GM21423 (cell line): Measurements from ENCODE around the gene POLR3K.
A peak's percentile ranks its signal among the peaks of the same experiment; 100 is the strongest.

ENCODE experiments used
- ATAC-seq: cut with Tn5 transposase; IDR thresholded peaks from one replicate; pipeline ENCODE4 v1.9.1; 2021; ENCODE audit warnings: mild to moderate bottlenecking, moderate library complexity; ENCODE audit not compliant: unreplicated experiment

POLR3K gene

DNA sequence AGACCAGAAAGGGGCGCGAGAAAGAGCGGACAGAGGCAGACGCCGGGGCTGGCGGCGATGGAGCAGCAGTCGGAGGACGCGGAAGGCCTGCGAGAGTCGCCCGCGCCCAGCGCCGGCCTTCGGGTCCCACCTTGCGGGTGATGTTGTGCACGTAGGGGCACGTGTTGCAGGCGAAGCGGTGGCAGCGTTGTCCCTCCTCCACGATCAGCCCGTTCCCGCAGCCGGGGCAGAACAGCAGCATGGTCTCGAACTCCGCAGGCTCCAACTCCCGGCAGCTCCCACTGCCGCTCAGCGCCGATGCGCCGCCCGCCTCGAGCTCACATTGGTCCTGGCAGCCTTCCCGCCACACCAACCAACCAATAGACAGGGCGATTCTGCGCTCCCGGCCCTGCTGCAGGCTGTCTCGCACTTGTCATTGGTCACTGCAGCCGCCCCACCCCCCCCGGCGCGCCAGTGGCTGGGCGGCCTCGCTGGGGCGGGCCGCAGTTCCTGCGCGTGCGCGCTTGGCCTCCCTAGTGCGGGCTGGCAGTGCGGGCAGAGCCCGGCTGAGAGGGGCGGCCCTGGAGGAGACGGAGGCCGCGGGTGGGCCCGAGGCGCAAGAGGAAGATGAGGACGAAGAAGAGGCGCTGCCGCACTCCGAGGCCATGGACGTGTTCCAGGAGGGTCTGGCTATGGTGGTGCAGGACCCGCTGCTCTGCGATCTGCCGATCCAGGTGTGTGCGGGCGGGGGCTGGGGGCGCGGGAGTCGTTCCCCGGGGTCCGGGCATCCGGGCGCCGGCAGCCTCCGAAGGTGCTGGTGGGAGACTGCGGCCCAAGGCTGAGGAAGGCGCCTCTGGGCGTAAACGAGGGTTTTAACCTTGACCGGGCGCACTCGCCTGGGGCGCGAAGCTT is at the start of gene POLR3K, which contains the start of gene SNRNP25:
Gene POLR3K, minus strand, starts transcription at position 263 of the 891 bp plus-strand sequence. Its CDS starts 22 bp downstream, at position 241.
Gene SNRNP25, plus strand, starts transcription at position 483 of the 891 bp plus-strand sequence. Its CDS starts 189 bp downstream, at position 672.
- ATAC-seq = peak; percentile 87

DNA sequence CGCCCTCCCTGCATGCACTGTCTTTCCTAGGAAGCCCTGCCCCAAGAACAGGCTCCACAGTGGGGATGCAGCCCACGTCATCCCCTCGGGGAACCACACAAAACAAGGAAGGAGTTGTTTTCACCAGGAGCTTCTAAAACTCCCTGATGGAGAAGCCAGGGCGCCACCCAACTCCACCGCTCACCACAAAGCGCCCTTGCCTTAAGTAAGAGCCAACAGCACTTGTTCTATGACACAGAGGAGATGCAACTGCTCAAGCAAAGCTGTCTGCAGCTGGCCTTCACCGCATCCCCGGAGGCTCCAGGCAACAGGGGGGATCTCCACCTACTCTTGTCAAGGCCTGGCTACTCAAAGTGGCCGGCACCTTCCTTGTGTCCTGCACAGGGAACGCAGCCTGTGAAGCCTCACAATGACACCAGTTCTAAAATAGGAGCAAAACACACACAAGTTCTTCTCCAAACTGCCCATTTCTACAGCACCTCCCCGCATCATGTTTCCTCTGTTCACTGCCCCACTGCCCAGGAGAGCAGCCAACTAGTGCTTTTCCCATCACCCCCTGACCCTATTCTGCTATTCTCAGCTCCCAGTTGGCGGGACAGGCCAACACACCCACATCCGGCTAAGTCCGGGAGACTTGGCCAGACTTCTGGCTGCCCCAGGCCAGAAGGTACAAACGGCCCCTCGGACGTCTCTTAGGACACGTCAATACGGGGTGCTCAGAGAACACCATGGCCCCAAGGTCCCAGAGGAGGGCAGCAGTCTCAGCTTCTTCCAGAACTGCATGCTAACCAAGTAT is 48.9 kb upstream of the POLR3K start:
- no peak for ATAC-seq

DNA sequence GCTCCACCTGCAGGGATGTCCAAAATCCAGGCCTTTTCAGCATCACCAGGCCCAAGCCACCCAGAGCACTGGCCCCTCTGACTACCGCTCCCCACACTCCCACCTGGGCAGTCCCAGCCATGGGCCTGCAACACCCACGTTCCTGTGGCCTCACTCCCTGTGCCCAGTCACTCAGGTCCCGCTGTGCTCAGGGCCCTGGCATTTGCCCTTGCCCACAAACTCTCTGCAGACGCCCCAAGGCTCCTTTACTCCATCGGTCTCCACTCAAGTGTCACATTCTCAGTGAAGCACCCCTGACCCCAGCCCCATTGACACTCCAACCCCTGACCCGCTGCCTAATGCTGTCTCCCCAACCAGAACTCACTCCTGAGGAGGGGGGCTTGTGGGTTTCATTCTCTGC is 48.2 kb upstream of the POLR3K start:
- ATAC-seq = no peak

DNA sequence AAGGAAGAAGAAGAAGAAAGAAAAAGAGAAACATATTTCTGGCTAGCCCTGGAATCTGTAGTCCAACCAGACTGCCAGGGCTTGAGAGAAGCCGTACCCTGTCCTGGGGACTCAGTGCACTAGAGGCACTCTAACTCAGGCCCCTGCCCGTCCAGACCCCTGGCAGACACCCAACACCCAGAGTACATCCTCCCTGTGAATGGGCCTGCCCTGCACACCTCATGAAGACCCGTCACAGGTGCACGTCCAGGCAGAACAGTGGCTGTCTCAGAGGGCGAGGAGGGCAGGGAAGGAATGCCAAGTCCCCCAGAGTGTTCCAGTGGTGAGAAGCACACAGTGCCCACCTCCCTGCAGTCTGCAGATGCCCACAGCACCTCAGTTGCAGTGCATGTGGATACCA is 47.6 kb upstream of the POLR3K start:
- no peak for ATAC-seq

DNA sequence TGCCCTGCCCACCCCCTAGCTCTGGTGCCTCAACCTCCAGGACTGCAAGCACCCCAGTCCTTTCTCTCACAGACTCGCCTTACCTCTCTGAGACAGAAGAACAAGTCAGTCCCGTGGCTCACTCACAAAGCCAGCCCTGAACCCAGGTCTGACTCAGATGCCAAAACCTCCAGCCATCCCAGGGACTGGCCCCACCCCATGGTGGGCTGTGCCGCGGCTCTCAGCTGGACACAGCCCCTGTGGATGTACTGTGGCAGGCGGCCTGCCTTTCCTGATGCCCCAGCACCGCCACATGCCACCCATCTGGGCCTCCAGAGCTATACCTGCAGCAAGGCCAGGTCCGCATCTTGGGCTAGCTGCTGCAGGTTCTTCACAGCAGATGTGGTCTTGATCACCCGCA is 44.4 kb upstream of the POLR3K start:
- ATAC-seq = no peak

DNA sequence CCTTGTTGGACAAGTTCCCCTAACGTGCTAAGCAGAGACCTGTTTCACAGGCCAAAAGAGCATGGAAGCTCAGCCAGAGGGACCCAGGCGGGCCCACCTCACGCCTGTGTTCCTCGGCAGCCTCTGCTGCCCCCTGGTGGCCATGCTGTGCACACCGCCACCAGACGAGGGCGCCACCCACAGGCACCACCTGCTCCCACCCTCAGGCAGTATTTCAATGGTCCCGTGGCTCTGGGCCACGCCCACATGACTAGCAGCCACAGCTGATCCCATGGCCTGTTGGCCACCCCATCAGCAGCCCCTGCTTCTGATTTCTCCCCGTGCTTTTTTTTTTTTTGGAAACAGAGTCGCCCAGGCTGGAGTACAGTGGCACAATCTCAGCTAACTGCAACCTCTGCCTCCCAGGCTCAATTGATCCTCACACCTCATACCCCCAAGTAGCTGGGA is 43.5 kb upstream of the POLR3K start:
- peak; percentile 78 for ATAC-seq

DNA sequence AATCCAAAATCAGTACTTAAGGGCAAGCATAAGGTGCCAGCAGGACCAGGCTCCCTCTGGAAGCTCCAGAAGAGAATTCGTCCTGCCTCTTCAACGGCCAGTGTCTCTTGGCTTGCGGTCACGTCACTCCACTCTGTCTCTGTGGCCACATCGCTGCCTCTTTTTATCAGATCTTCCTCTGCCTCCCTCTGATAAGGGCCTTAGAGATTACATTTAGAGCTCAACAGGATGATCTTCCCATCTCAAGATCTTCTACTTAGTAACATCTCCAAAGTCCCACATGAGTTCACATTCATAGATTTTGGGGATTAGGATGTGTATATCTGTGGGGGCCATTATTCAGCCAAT is 41.5 kb upstream of the POLR3K start:
- ATAC-seq = no peak

DNA sequence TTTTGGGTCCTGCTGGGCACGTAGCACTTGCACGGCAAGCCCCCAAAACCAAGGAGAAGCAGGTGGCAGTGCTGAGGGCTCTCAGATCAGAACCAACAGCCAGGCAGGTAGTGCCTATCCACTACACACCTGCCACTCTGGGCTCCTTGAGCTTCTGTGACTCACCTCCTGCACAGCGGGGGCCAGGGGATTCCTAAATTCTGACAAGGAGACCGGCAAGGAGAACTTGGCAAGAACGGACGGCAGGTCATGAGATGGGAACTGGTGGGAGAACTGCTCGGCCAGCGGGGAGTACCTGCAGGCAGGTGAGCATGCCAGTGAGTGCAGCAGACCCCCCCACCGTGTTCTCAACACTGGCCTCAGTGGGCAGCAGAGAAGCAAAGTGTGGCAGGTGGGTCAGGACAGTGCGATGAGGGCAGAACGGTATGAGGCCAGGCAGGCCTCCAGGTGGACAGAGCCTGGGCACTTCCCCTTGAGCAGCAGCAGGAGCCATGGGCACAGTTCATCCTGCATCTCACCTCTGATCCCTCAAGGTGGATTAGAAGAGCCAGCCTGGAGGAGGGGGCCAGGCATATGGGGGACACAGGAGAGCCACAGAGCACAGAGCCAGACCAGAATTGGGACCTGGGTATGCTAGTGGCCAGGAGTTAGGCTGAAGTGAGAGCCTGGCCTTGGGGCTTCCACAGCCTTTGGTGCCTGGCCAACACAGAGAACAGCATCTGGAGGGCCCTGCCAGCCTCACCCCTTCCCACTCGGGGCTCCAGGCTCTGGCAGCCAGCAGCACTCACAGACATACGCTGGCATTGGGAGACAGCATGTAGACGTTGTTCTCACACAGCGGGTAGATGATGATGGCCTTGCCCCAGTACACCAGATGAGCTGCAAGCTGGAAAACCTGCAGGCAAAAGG is 39.3 kb upstream of the POLR3K start:
- no peak for ATAC-seq

DNA sequence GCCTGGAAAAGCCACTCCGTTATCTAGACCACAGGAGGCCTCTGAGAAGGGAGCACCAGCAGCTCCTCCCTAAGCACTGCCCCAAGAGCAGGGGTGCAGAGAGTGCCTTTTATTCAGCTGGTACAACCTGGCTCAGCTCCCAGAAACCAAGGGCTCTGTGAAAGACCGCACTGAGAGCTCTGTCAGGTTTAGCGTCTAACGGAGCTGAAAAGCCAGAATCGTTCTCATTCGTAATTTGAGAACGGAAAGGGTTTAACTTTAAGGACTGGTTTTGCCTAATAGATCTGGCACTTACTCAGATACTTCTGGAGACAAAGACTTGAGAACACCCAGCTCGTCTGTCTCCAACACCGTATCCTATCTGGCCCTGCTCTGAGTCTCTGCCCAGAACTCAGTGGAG is 38.1 kb upstream of the POLR3K start:
- no peak for ATAC-seq

DNA sequence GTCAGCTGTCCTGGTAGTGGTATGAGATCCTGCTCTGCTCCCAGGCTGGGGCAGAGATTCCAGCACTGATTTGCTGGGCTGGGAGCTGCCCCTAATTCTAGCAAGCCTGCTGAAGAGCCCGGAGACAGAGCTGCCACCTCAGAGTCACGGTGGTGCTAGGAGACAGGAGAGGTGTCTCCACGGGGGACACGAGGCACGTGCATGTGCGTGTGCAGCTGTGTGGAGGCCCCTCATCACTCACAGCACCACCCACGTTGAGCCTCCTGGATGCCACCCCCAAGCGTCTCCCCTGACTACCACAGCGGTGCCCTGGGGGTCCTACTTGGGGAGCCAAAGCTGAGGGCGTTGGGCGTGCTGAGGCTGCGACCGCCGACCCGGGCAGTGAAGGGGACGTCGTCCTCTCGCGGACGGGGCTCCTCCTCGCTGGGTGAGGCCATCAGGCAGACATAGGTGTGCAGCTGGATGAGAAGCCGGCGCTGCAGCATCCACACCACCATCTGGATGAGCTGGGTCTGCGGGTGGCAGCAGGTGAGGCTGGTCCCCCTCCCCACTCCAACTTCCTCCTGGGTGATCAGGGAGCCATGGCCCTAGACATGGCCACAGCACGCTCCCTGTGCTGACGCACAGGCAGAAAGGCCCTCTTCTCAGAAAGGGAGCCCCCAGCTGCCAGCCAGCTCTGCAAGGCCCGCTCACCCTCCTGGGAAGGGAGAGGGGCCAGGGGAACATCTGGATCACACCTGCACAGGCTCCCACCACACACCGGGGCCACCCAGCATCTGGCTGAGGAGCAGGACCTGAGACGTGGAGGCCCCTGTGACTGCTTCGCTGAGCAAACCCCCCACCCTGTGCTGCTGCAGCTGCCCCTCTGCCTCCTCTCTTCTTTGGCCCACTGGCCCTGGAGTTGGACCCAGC is 36.2 kb upstream of the POLR3K start:
- no peak for ATAC-seq

DNA sequence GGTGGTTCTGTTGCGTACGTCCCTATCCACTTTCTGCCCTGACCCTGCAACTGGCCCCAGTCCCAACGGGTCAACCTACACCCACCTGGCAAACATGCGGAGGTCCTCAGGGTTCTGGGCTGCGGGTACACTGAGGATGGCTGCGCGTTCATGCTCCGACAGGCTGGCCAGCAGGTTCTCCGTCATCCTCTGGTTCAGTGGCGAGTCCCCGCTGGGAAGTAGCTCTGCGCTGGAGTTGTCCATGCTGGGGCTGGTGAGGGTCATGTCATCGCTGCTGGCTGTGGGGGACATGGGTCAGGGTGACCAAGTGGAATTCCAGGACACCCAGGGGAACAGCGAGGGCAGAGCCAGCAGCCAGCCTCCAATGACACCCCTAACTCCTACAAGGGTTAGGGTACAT is 35.2 kb upstream of the POLR3K start:
- ATAC-seq = no peak

DNA sequence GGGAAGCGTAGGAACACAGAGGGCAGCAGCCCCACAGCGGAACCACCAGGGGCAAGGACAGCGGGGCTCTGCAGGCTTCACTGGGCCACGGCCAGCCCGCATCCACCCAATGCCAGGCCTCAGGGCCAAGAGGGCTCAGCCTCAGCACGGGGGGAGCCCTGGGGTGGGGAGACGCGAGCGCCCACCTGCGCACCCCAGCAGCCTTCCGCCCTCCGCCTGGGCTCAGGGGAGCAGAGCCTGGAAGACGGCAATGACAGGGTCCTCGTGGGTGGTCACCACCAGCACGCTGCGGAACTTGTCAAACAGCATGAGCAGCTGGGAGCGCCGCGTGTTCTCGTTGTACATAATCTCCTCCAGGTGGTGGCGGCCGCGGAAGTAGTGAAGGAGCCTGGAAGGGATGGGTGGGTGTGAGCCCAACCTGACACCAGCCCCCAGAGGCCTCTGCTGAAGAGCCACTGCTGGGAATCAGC is 33.1 kb upstream of the POLR3K start:
- ATAC-seq = no peak

DNA sequence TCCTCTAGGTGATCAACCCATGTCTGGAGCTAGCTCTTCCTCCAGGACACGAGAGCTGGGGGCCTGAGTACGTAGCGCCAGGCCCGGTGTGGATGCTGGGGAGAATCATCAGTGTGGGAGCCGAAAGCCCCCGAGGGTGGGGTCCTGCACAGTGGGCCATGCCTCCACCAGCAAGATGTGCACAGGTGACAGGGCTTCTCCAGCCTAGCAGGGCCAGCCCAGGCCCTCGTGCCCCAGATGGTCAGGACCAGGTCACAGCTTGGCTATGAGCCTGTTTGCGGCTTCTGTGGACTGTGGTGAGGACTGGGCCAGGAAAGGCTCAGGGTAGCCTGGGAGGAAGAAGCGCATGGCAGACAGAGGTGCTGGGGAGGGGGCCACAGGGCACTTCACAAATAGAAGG is 32.5 kb upstream of the POLR3K start:
- no peak for ATAC-seq

DNA sequence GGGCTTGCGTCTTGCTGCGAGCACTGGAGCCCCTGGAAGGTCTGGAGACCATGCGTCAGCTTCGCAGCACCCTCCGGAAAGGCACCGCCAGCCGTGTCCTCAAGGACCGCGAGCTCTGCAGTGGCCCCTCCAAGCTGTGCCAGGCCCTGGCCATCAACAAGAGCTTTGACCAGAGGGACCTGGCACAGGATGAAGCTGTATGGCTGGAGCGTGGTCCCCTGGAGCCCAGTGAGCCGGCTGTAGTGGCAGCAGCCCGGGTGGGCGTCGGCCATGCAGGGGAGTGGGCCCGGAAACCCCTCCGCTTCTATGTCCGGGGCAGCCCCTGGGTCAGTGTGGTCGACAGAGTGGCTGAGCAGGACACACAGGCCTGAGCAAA is 32.0 kb upstream of the POLR3K start:
- no peak for ATAC-seq

DNA sequence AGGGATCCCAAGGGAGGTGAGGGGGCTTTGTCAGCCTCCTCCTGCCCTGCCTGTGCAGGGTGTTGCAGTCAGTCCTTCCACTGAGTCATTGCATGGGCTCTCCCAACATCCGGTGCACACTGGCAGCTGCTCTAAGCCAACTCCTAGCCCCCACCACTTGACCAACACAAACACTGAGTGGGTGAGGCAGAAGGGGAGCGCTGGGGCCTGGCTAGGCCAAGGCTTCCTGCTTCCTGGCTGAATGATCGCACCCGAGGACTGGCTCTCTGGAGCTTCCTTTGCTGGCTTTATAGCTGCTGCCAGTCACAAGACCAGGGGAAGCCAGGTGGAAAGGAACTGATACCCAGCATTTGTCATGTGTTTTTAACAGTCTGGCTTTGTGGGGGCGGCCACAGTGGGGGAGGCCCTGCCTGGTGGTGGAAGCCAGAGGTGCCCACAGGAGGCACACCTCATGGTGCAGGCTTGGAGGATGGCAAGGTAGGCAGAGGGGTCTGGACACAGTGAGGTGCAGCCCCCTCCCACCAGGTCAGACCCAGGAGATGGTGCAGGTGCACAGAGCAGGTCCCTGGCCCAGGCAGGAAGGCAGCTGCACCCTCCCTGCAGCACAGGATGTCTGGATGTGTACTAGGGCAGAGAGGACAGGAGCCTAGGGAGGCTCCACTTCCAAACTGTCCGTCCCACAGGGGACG is 31.5 kb upstream of the POLR3K start:
- ATAC-seq = peak; percentile 70

DNA sequence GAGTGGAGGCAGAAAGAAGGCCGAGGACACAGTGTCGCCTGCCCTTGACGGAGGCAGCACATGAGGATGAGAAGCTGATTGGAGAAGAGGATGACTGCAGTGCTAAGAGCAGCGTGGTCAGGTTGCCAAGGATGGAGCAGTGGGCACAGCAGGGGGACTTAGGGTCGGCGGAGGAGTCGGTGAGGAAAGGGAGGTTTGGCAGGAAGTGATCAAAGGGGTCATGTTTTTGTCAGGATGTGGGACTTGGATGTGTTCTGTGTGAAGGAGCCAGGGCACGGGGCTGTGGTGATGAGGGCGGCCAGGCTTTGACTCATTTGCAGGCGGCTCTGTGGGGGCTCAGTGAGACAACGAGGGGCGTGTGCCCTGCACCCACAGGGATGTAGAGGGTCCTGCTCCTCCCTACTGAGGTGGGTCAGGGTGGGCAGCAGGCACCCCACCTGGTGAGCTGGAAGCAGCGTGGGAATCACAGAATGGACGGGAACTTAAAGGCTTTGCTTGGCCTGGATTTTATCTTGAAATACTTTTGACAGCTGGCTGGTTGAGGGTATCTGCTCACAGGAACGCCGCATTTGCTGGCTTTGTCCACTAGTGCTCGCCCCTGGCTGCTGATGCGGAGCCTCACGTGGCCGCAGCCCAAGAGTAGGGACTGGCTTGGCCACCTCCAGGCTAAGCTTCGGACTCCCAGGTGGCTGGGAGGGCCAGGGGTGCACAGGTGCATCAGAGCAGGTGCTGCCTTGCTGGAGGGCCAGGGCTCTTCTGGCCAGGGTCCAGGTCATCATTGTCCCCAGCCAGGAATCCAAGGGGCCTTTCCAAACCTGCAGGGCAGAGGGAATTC is 30.6 kb upstream of the POLR3K start:
- ATAC-seq = no peak

DNA sequence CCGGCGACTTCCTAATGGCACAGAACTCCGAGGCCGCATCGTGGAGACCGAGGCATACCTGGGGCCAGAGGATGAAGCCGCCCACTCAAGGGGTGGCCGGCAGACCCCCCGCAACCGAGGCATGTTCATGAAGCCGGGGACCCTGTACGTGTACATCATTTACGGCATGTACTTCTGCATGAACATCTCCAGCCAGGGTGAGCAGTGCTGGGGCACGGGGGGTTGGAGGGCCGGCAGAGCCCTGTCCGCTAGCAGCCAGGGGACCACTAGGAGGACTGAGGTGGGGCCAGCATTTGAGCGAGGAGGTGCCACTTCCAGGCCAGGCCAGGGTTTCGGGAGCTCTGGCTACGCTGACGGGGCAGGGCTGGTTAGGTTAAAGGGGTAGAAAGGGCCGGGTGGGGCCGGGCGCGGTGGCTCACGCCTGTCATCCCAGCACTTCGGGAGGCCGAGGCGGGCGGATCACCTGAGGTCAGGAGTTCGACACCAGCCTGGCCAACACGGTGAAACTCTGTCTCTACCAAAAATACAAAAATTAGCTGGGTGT is 29.7 kb upstream of the POLR3K start:
- no peak for ATAC-seq
